Measurements from ENCODE around the gene TRIM69. TPM values are rescaled to one million over a fixed set of nuclear protein-coding genes. Genes with fewer than 3 reads are reported as not detected.

TRIM69 gene
- total RNA-seq, 1 donor from 2014 or later, result 12.3 TPM

DNA sequence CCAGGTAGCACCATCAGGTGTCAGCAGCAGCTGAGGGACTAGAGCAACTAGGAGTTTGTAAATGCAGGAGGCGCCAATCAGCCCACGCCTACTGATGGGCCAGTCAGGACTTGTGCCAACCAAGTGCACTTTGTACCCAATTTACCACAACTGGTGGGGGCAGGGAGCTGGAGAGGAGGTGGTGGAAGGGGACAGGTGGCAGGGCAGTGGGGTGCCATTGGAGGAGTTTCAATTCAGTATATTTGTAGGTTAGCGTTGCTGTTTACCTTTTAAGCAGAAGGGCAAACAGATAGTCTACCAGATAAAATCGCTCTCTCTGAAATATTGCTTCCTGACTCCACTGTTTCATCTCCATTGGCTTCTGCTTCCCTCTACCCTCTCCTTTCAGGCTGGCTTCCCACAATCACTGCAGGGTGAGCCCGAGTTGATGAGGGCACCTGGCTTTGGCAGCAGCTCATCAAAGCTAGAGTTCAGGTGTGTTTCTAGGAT is 75.7 kb downstream of the TRIM69 start:
- H3K36me3 ChIP-seq (ENCODE audit: control insufficient read depth, insufficient read depth, low read length), result no peaks in the 10 kb centered on the region
- TF ChIP-seq, protein P1, sequence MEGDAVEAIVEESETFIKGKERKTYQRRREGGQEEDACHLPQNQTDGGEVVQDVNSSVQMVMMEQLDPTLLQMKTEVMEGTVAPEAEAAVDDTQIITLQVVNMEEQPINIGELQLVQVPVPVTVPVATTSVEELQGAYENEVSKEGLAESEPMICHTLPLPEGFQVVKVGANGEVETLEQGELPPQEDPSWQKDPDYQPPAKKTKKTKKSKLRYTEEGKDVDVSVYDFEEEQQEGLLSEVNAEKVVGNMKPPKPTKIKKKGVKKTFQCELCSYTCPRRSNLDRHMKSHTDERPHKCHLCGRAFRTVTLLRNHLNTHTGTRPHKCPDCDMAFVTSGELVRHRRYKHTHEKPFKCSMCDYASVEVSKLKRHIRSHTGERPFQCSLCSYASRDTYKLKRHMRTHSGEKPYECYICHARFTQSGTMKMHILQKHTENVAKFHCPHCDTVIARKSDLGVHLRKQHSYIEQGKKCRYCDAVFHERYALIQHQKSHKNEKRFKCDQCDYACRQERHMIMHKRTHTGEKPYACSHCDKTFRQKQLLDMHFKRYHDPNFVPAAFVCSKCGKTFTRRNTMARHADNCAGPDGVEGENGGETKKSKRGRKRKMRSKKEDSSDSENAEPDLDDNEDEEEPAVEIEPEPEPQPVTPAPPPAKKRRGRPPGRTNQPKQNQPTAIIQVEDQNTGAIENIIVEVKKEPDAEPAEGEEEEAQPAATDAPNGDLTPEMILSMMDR (IDR thresholded peaks at IDR 0.05; ENCODE audit: insufficient read depth, low read length, poor library complexity, severe bottlenecking), result no peak
- peaks cover 7% of the 10 kb centered on the region for H3K27me3 ChIP-seq (ENCODE audit: control insufficient read depth, insufficient read depth, low read length)
- no peak overlapping the region for H3K4me3 ChIP-seq (ENCODE audit: low read depth, low read length)
- DNase-seq (ENCODE audit: low read depth), result no peak

DNA sequence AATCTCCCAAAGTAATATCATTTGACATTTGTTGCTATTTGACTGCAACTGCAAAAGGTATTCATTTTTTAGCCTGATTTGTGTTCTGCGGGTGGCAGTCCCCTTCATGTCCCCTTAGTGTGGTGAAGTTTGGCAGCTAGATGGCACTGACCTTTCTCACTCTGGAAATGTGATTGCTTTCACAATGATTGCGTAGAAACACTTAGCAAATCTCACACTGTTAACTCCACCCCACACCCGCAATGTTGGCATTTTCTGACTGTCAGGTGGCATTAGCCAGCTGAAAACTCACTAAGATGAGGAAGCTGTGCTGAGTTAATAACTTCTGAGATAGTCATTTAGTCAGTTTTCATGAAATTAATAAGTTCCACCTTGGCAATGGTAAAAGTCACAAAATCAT is 76.9 kb downstream of the TRIM69 start:
- peaks cover 7% of the 10 kb centered on the region for H3K27me3 ChIP-seq (ENCODE audit: control insufficient read depth, insufficient read depth, low read length)
- TF ChIP-seq, protein P1 (IDR thresholded peaks at IDR 0.05; ENCODE audit: insufficient read depth, low read length, poor library complexity, severe bottlenecking), result no peak
- no peaks in the 10 kb centered on the region for H3K36me3 ChIP-seq (ENCODE audit: control insufficient read depth, insufficient read depth, low read length)
- H3K4me3 ChIP-seq (ENCODE audit: low read depth, low read length), result no peak overlapping the region
- DNase-seq (ENCODE audit: low read depth), result no peak

Other genes with a start within 250 kb of the TRIM69 start
- 47.7 and 52.3 TPM in 2 replicates for gene EIF3J, start 199.4 kb upstream of the TRIM69 start, total RNA-seq
- gene SPG11, start 72.9 kb upstream of the TRIM69 start, total RNA-seq, result 63.3 and 68.5 TPM in 2 replicates
- gene PATL2, start 25.2 kb upstream of the TRIM69 start, total RNA-seq, result 0.33 TPM in 1 of 2 replicates, not detected in the other
- gene B2M, start 25.0 kb upstream of the TRIM69 start, total RNA-seq, result 853 and 956 TPM in 2 replicates
- not detected in 2 replicates for gene TERB2, start 220.2 kb downstream of the TRIM69 start, total RNA-seq

Data from kidney epithelial cell (primary cell).